Activated T-helper 17 cell treated with anti-CD3 and anti-CD28 coated beads, Interleukin-2, amount 50 U/mL, for 72 hours (primary cell): Measurements from ENCODE around the gene ATP4A. TPM values are rescaled to one million over a fixed set of nuclear protein-coding genes. Genes with fewer than 3 reads are reported as not detected.
"Not testable (repeated sequence)": the region's sequence is repeated elsewhere in the genome, so short reads cannot be mapped to it uniquely, and the experiment has no call there.

Experiments used
- ATAC-seq: fragments of 150-1000 bp; cut with Tn5 transposase; replicated peaks from 2 replicates; pipeline ENCODE4 v1.10.0; 2021; ENCODE audit warnings: mild to moderate bottlenecking, moderate library complexity
- H3K27ac Mint-ChIP-seq: one replicate; pipeline ENCODE4 v1.8.0; 2022; ENCODE audit warnings: mixed read lengths
- H3K27me3 Mint-ChIP-seq: one replicate; pipeline ENCODE4 v1.8.0; 2022; ENCODE audit warnings: mixed read lengths
- H3K36me3 Mint-ChIP-seq: one replicate; pipeline ENCODE4 v1.8.0; 2022; ENCODE audit warnings: low read depth, mild to moderate bottlenecking, mixed read lengths
- H3K4me1 Mint-ChIP-seq: one replicate; pipeline ENCODE4 v1.8.0; 2022; ENCODE audit warnings: mixed read lengths
- H3K4me3 Mint-ChIP-seq: one replicate; pipeline ENCODE4 v1.8.0; 2022; ENCODE audit warnings: mild to moderate bottlenecking, mixed read lengths
- H3K9me3 Mint-ChIP-seq: one replicate; pipeline ENCODE4 v1.8.0; 2022; ENCODE audit warnings: mixed read lengths
- total RNA-seq, 2 donors: library from RNA; stranded (reverse); gene quantifications; one replicate each; pipeline ENCODE4 v1.2.3, GENCODE V29; 2022

Gene ATP4A
- not detected for total RNA-seq

- Mint-ChIP-seq H3K36me3 (no peaks in the 10 kb centered on the region), H3K27ac (no peak within 1 kb of the TSS), H3K4me1 (peaks cover 4% of the 10 kb centered on the region), H3K9me3 (no peaks in the 10 kb centered on the region), H3K27me3 (peaks cover 42% of the 10 kb centered on the region), H3K4me3 (no peak within 1 kb of the TSS)
- ATAC-seq = no peak
Observed at GRCh38 chr19:35563207-35563829, at the start of gene ATP4A. TSS of gene ATP4A (minus strand) at chr19:35563658. CDS start at chr19:35563629, 29 bp downstream.

- H3K27me3 Mint-ChIP-seq = no peaks in the 10 kb centered on the region
- peak within 1 kb of the TSS; percentile 91 for H3K27ac Mint-ChIP-seq
- H3K4me1 Mint-ChIP-seq = no peaks in the 10 kb centered on the region
- peak; percentile 99 for ATAC-seq
- H3K9me3 Mint-ChIP-seq = peaks cover 6% of the 10 kb centered on the region
- H3K36me3 Mint-ChIP-seq = peaks cover 16% of the 10 kb centered on the region
- H3K4me3 Mint-ChIP-seq = peak within 1 kb of the TSS; percentile 79
Observed at GRCh38 chr19:35612559-35613321, 49.3 kb upstream of the ATP4A start, which contains the start of gene HAUS5. TSS of gene HAUS5 (plus strand) at chr19:35612735. CDS start at chr19:35612795, 60 bp downstream.

GRCh38 chr19:35612224-35612558, 48.7 kb upstream of the ATP4A start:
- ATAC-seq = no peak
- Mint-ChIP-seq H3K36me3 (peaks cover 16% of the 10 kb centered on the region), H3K9me3 (peaks cover 6% of the 10 kb centered on the region), H3K27me3 (no peaks in the 10 kb centered on the region), H3K27ac (peak overlapping the region; percentile 91), H3K4me3 (peak overlapping the region; percentile 79), H3K4me1 (no peaks in the 10 kb centered on the region)

GRCh38 chr19:35609851-35610353, 46.4 kb upstream of the ATP4A start:
- peak overlapping the region; percentile 34 for H3K4me3 Mint-ChIP-seq
- peak overlapping the region; percentile 76 for H3K27ac Mint-ChIP-seq
- peak; percentile 20 for ATAC-seq
- H3K4me1 Mint-ChIP-seq = no peaks in the 10 kb centered on the region
- no peaks in the 10 kb centered on the region for H3K27me3 Mint-ChIP-seq
- peaks cover 6% of the 10 kb centered on the region for H3K36me3 Mint-ChIP-seq
- H3K9me3 Mint-ChIP-seq = peaks cover 6% of the 10 kb centered on the region

GRCh38 chr19:35608251-35608650, 44.8 kb upstream of the ATP4A start:
- Mint-ChIP-seq H3K9me3 (peaks cover 6% of the 10 kb centered on the region), H3K36me3 (peaks cover 6% of the 10 kb centered on the region), H3K4me3 (peak overlapping the region; percentile 19), H3K27me3 (no peaks in the 10 kb centered on the region), H3K27ac (peak overlapping the region; percentile 17), H3K4me1 (no peaks in the 10 kb centered on the region)
- no peak for ATAC-seq

- no peaks in the 10 kb centered on the region for H3K27me3 Mint-ChIP-seq
- ATAC-seq = no peak
- no peak overlapping the region for H3K27ac Mint-ChIP-seq
- peaks cover 6% of the 10 kb centered on the region for H3K9me3 Mint-ChIP-seq
- peaks cover 4% of the 10 kb centered on the region for H3K36me3 Mint-ChIP-seq
- H3K4me1 Mint-ChIP-seq = no peaks in the 10 kb centered on the region
- H3K4me3 Mint-ChIP-seq = no peak overlapping the region
Observed at GRCh38 chr19:35607661-35608060, 44.2 kb upstream of the ATP4A start.

- H3K9me3 Mint-ChIP-seq, H3K27ac Mint-ChIP-seq, H3K4me1 Mint-ChIP-seq, ATAC-seq, H3K4me3 Mint-ChIP-seq, H3K36me3 Mint-ChIP-seq, H3K27me3 Mint-ChIP-seq: not testable (repeated sequence)
Observed at GRCh38 chr19:35607170-35607569, 43.7 kb upstream of the ATP4A start.

- not testable (repeated sequence) for H3K36me3 Mint-ChIP-seq, H3K27me3 Mint-ChIP-seq, ATAC-seq, H3K27ac Mint-ChIP-seq, H3K4me3 Mint-ChIP-seq, H3K9me3 Mint-ChIP-seq, H3K4me1 Mint-ChIP-seq
Observed at GRCh38 chr19:35604436-35604835, 41.0 kb upstream of the ATP4A start.

GRCh38 chr19:35601971-35602370, 38.5 kb upstream of the ATP4A start:
- Mint-ChIP-seq H3K4me1 (no peaks in the 10 kb centered on the region), H3K27ac (no peak overlapping the region)
- ATAC-seq = no peak

GRCh38 chr19:35596366-35596999, 33.0 kb upstream of the ATP4A start:
- Mint-ChIP-seq H3K27ac (peak overlapping the region; percentile 55), H3K36me3 (no peaks in the 10 kb centered on the region)

More at GRCh38 chr19:35601971-35602370, 38.5 kb upstream of the ATP4A start:
- Mint-ChIP-seq H3K36me3 (no peaks in the 10 kb centered on the region), H3K9me3 (no peaks in the 10 kb centered on the region), H3K27me3 (no peaks in the 10 kb centered on the region), H3K4me3 (no peak overlapping the region)

GRCh38 chr19:35595928-35596327, 32.5 kb upstream of the ATP4A start:
- Mint-ChIP-seq H3K4me3 (peak overlapping the region; percentile 30), H3K9me3 (no peaks in the 10 kb centered on the region), H3K27me3 (no peaks in the 10 kb centered on the region), H3K4me1 (peaks cover 8% of the 10 kb centered on the region), H3K27ac (peak overlapping the region; percentile 55), H3K36me3 (no peaks in the 10 kb centered on the region)
- no peak for ATAC-seq

More at GRCh38 chr19:35596366-35596999, 33.0 kb upstream of the ATP4A start:
- peak; percentile 97 for ATAC-seq
- Mint-ChIP-seq H3K9me3 (no peaks in the 10 kb centered on the region), H3K4me1 (peaks cover 8% of the 10 kb centered on the region), H3K4me3 (peak overlapping the region; percentile 30), H3K27me3 (no peaks in the 10 kb centered on the region)

GRCh38 chr19:35595026-35595425, 31.6 kb upstream of the ATP4A start:
- H3K27me3 Mint-ChIP-seq, H3K4me1 Mint-ChIP-seq, ATAC-seq, H3K9me3 Mint-ChIP-seq, H3K36me3 Mint-ChIP-seq, H3K4me3 Mint-ChIP-seq, H3K27ac Mint-ChIP-seq: not testable (repeated sequence)

GRCh38 chr19:35592226-35592625, 28.8 kb upstream of the ATP4A start:
- Mint-ChIP-seq H3K36me3 (no peaks in the 10 kb centered on the region), H3K27me3 (no peaks in the 10 kb centered on the region), H3K9me3 (no peaks in the 10 kb centered on the region), H3K27ac (no peak overlapping the region), H3K4me3 (no peak overlapping the region), H3K4me1 (peaks cover 8% of the 10 kb centered on the region)
- ATAC-seq = no peak

GRCh38 chr19:35590875-35591274, 27.4 kb upstream of the ATP4A start:
- no peaks in the 10 kb centered on the region for H3K9me3 Mint-ChIP-seq
- no peak overlapping the region for H3K4me3 Mint-ChIP-seq
- H3K36me3 Mint-ChIP-seq = no peaks in the 10 kb centered on the region
- H3K27me3 Mint-ChIP-seq = peaks cover 4% of the 10 kb centered on the region
- H3K4me1 Mint-ChIP-seq = no peaks in the 10 kb centered on the region
- H3K27ac Mint-ChIP-seq = no peak overlapping the region
- no peak for ATAC-seq

- no peak for ATAC-seq
- Mint-ChIP-seq H3K27me3 (peaks cover 16% of the 10 kb centered on the region), H3K36me3 (no peaks in the 10 kb centered on the region), H3K9me3 (no peaks in the 10 kb centered on the region), H3K4me3 (no peak overlapping the region), H3K4me1 (no peaks in the 10 kb centered on the region), H3K27ac (no peak overlapping the region)
Observed at GRCh38 chr19:35587321-35587720, 23.9 kb upstream of the ATP4A start.
